Epithelial cell of esophagus (primary cell): ENCODE data around the gene NANOG.
"Not testable (repeated sequence)": the region's sequence is repeated elsewhere in the genome, so short reads cannot be mapped to it uniquely, and the experiment has no call there.

Experiments
- DNase-seq: peaks from one replicate; pipeline ENCODE4 v3.0.0; 2010; ENCODE audit warnings: low read depth
- H3K4me3 ChIP-seq: 2 replicates; pipeline ENCODE4 v1.5.1; 2011; ENCODE audit warnings: mild to moderate bottlenecking, low read length, control low read depth
- TF ChIP-seq, protein P1 (sequence below): IDR thresholded peaks from 2 replicates; pipeline ENCODE4 v1.5.1; 2011; ENCODE audit warnings: low read depth, mild to moderate bottlenecking, low read length, control low read depth, inconsistent platforms; ENCODE audit not compliant: insufficient read depth; ENCODE audit errors: missing control alignments

NANOG gene

DNA sequence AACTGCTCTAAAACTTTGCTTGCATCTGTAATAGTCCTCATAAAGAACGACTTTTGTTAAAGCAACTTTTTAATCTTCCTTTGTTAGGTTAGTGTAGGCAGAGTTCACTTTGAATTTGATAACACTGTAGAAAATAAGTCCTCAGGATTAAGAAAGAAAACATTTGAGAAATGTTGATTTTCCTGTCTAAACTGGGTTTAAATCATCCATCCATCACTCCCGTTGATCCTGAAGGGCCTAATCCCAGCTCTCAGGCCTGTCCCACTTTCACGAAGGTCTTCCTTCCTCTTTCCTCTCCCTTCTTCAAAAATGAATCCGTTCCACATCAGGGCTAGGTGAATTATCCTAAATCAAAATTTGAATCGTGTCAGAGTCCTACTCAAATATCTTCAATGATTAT lies 46.6 kb downstream of the NANOG start:
- TF ChIP-seq, protein P1, sequence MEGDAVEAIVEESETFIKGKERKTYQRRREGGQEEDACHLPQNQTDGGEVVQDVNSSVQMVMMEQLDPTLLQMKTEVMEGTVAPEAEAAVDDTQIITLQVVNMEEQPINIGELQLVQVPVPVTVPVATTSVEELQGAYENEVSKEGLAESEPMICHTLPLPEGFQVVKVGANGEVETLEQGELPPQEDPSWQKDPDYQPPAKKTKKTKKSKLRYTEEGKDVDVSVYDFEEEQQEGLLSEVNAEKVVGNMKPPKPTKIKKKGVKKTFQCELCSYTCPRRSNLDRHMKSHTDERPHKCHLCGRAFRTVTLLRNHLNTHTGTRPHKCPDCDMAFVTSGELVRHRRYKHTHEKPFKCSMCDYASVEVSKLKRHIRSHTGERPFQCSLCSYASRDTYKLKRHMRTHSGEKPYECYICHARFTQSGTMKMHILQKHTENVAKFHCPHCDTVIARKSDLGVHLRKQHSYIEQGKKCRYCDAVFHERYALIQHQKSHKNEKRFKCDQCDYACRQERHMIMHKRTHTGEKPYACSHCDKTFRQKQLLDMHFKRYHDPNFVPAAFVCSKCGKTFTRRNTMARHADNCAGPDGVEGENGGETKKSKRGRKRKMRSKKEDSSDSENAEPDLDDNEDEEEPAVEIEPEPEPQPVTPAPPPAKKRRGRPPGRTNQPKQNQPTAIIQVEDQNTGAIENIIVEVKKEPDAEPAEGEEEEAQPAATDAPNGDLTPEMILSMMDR: no peak
- no peak overlapping the region for H3K4me3 ChIP-seq
- no peak for DNase-seq

DNA sequence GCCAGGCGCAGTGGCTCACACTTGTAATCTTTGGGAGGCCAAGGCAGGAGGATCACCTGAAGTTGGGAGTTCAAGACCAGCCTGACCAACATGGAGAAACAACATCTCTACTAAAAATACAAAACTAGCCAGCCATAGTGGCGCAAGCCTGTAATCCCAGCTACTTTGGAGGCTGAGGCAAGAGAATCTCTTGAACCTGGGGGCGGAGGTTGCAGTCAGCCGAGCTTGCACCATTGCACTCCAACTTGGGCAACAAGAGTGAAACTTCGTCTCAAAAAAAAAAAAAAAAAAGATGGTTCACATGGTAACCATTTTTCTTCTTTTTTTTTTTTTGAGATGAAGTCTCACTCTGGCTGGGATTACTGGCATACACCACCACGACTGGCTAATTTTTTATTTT lies 48.2 kb downstream of the NANOG start:
- no peak overlapping the region for H3K4me3 ChIP-seq
- DNase-seq: no peak
- TF ChIP-seq, protein P1: no peak

DNA sequence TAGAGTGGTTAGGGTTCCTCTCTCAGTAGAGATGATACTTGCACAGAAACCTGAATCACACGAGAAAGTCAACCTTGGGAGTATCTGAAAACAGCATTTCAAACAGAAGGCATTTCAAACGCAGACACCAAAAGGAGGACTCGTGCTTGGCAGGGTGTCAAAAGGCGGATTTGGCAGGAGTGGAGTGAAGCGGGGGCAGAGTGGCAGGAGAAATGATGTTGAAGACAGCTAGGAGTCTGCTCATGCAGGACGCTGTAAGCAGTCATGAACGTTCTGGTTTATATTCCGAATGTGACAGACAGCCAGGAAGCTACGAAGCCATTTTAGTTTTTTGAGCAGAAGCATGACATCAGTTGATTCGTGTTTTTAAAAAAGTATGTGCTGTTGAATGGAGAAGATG lies 50.0 kb downstream of the NANOG start:
- DNase-seq, H3K4me3 ChIP-seq: not testable (repeated sequence)

DNA sequence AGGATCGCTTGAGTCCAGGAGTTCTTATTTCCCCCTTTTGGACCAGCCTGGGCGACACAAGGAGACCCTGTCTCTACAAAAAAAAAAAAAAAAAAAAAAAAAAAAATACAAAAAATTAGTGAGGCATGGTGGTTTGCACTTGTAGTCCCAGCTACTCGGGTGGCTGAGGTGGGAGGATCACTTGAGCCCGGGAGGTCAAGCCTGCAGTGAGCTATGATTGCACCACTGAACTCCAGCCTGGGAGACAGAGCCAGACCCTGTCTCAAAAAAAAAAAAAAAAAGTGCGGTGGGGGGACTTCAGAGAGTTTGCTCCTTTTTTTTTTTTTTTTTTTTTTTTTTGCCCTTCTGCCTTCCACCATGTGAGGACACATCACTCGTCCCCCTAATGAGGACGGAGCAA lies 50.6 kb downstream of the NANOG start:
- DNase-seq, H3K4me3 ChIP-seq: not testable (repeated sequence)

DNA sequence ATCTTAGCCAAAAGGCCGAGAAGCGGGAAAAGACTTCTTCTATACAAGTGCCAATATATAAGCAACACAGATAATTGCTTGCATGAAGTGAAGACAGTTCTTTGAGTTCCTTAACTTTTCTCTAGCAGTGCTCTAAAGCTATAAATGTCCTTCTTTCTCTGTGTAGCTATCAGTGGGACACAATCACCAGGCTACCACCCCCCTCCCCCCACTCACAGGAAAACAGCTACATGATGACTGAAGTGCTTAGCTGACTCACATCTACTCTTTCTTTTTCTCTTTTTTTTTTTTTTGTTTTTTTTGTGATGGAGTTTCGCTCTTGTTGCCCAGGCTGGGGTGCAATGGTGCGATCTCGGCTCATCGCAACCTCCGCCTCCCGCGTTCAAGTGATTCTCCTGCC lies 53.2 kb downstream of the NANOG start:
- DNase-seq, H3K4me3 ChIP-seq: not testable (repeated sequence)

DNA sequence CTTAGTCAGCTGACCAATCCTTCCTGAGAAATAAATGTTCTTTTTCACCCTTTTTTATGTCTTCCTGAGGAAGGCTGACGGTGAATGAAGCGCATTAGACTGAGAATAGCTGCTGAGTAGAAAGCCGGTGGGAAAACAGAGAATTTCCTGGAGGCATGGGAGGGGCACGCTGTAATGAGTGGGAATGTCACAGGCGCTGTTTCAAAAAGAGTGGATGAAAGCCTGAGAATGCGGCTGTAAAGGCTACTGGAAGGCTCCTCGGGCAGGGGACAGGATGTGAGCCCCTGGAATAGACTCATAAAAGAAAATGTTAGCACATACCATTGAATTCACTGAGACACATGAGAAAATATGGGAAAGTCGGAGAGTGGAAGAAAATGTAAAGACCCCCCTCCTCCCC lies 53.9 kb downstream of the NANOG start:
- not testable (repeated sequence) for H3K4me3 ChIP-seq, DNase-seq

DNA sequence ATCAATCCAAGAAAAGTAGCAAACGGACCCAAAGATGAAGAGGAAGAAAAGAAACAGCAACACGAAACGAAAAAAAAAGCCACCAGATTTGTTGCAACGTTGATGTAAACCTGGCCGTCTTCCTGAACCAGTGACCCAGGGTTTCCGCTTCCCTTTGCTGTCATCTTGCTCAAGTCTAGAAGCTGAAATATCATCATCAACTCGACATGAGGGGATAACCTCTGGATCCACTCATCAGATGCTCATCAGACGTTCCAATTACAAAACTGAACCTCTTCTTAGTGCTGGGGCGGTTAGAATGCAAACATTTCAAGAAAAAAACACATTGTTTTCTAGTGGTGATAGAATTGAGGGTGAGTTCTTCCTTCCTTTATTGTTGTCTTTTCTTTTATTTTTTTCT lies 54.4 kb downstream of the NANOG start:
- H3K4me3 ChIP-seq, DNase-seq: not testable (repeated sequence)

DNA sequence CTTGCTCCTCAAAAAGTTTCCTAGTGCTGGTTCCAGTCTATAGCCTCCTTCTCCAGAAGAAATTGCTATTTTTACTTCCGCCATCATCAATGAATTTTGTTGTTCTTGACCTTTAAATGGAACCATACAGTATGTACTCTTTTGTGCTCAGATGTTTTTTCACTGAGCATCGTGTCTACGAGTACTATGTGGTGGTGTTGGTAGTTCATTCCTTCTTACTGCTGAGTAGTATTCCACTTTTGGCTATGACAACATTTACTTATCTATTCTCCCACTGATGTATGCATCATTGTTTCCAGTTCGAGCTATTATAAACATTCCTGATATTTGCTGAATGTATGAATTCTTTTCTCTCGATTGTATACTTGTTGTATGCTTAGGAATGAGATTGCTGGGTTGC lies 54.9 kb downstream of the NANOG start:
- DNase-seq: no peak
- TF ChIP-seq, protein P1: no peak
- no peak overlapping the region for H3K4me3 ChIP-seq

DNA sequence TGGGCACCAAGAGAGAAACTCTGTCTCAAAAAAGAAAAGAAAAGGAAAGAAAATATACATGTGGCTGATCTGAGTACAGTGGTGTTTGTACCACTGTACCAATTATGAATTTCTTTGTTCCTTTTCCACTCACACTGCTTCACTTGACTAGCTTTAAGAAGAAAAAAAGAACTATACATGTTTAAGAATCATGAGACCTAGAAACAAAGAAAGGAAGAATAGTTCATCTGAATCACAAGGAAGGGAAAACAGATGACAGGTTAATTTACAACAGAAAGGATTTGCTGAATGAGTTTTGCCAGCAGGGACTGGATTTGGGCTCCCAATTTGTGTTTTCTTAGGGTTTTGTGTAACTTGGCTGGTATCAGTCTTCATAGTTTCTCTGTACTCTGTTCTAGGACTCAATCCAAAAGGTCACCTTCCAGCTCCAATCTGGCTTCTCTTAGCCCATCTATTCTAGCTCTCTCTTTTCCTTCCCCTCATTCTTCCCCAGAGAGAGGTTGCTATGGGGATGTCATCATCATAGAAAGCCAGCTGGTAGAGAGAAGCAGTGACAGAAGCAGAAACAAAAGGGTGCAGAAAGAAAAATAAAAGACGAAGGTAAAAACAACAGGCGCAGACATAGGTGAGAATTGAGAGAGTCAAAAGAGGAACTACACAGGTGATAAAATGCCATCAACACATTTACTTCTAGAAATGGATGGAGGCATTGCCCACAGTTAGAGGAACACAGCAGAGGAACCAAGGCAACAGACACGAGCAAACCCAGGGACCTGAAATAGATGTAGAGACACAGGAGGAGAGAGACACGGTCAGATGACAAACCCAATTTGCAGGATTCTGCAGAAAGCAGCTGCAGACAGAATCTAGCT lies 58.3 kb downstream of the NANOG start:
- not testable (repeated sequence) for H3K4me3 ChIP-seq, DNase-seq

DNA sequence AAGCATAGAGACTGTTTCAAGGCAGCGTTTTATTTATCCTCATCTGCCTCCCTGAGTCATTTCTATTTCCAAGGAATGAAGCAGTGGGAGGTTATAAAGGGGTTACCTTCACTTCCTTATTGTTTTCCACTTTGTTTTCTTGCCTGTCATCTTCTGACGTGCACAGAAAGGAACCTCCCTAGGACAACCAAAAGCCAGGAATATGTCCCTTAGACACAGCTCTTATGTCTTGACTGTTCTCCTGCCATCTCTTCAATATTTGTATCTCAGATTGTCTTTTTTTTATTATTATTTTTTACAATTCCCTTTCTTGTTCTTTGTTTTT lies 58.9 kb downstream of the NANOG start:
- not testable (repeated sequence) for H3K4me3 ChIP-seq, DNase-seq
